ENCODE measurements around the gene ANKRD28. TPM values are rescaled to one million over a fixed set of nuclear protein-coding genes. Genes with fewer than 3 reads are reported as not detected.

ANKRD28 gene
- total and polyA plus RNA-seq, 9 of the 15 experiments (the other 6 are each of a cell fraction or from before 2014, with no cell fraction given): 11.7 to 66.0 (median 36.7) TPM

DNA sequence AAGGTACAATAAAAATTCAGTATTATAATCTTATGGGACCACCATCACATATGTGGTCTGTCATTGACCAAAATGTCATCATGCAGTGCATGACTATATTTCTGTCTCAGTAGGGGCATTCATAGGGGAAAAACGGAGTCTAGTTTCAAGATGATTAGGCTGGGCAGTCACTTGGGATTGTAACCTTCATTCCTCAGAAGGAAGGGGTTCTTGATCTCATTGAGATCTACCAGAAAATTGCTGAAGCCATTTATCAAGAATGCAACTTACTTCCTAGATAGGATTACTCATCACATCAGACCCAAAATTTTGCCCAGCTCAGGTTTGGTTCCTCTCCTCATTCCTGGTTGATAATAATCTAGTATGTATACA is 158.9 kb downstream of the ANKRD28 start:
- H3K27me3 ChIP-seq (ENCODE audit: control insufficient read depth in 2 of 2, insufficient read depth in 2 of 2, low read length in 2 of 2): peaks cover 0 to 15% of the 10 kb centered on the region in 2 experiments; a peak in 2 of 5 replicates
- no peak overlapping the region for H3K27ac ChIP-seq (ENCODE audit: extremely low read depth, low read depth, low read length)
- WGBS (ENCODE audit: insufficient coverage, low coverage, missing lambda C conversion rate): 12% methylated on average over 1 of the region's 1 CpG
- no peak overlapping the region for H2AFZ ChIP-seq (ENCODE audit: low read depth, low read length)
- no peaks in the 10 kb centered on the region for H3K9me3 ChIP-seq (replicated peaks; ENCODE audit: control insufficient read depth, insufficient read depth, low read depth, low read length)
- H3K9ac ChIP-seq (ENCODE audit: insufficient read depth in 1 of 2, low read depth in 2 of 2, low read length in 2 of 2): no peak overlapping the region
- H3K4me2 ChIP-seq (ENCODE audit: insufficient read depth, low read length): no peak overlapping the region
- FAIRE-seq: no peak
- no peak overlapping the region for H3K4me3 ChIP-seq
- in situ Hi-C loops (cut with MboI): loop anchor here (25.0 kb wide), 1 partner anchor 898 kb away; no protein-coding TSS in a partner anchor
- no peak for TF ChIP-seq ARHGAP35 (IDR thresholded peaks at IDR 0.05; ENCODE audit: partially characterized antibody)
- TF ChIP-seq, protein P1, sequence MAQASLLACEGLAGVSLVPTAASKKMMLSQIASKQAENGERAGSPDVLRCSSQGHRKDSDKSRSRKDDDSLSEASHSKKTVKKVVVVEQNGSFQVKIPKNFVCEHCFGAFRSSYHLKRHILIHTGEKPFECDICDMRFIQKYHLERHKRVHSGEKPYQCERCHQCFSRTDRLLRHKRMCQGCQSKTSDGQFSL (CRISPR knock-in tag; IDR thresholded peaks at IDR 0.05): no peak
- TF ChIP-seq, protein P1 (tag; IDR thresholded peaks at IDR 0.05): no peak
- no peak for TF ChIP-seq MAFF (IDR thresholded peaks at IDR 0.05; ENCODE audit: low read length)
- TF ChIP-seq, protein P2, sequence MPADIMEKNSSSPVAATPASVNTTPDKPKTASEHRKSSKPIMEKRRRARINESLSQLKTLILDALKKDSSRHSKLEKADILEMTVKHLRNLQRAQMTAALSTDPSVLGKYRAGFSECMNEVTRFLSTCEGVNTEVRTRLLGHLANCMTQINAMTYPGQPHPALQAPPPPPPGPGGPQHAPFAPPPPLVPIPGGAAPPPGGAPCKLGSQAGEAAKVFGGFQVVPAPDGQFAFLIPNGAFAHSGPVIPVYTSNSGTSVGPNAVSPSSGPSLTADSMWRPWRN (IDR thresholded peaks at IDR 0.05; ENCODE audit: low read depth): no peak
- no peak for TF ChIP-seq NR3C1 (CRISPR knock-in tag; IDR thresholded peaks at IDR 0.05)
- no peak for TF ChIP-seq PCBP1 (IDR thresholded peaks at IDR 0.05; ENCODE audit: low read depth, low read length, poor library complexity, severe bottlenecking)
- no peak for TF ChIP-seq KAT7 (CRISPR knock-in tag; IDR thresholded peaks at IDR 0.05; ENCODE audit: borderline replicate concordance)
- TF ChIP-seq, protein P3, sequence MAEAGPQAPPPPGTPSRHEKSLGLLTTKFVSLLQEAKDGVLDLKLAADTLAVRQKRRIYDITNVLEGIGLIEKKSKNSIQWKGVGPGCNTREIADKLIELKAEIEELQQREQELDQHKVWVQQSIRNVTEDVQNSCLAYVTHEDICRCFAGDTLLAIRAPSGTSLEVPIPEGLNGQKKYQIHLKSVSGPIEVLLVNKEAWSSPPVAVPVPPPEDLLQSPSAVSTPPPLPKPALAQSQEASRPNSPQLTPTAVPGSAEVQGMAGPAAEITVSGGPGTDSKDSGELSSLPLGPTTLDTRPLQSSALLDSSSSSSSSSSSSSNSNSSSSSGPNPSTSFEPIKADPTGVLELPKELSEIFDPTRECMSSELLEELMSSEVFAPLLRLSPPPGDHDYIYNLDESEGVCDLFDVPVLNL (CRISPR knock-in tag; IDR thresholded peaks at IDR 0.05; ENCODE audit: low read depth): no peak
- TF ChIP-seq, protein P4, sequence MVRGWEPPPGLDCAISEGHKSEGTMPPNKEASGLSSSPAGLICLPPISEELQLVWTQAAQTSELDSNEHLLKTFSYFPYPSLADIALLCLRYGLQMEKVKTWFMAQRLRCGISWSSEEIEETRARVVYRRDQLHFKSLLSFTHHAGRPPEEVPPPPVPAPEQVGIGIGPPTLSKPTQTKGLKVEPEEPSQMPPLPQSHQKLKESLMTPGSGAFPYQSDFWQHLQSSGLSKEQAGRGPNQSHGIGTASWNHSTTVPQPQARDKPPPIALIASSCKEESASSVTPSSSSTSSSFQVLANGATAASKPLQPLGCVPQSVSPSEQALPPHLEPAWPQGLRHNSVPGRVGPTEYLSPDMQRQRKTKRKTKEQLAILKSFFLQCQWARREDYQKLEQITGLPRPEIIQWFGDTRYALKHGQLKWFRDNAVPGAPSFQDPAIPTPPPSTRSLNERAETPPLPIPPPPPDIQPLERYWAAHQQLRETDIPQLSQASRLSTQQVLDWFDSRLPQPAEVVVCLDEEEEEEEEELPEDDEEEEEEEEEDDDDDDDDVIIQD (CRISPR knock-in tag; IDR thresholded peaks at IDR 0.05): no peak
- ChIA-PET CTCF (ENCODE audit: low intra/inter-chr PET ratio) (no interaction called here), POLR2A (no interaction called here)
- intact Hi-C loops (cut with micrococcal nuclease): loop anchor here (10.0 kb wide), 3 partner anchors 336 to 906 kb away; partner anchors contain the start of gene CAPN7
- no peaks in the 10 kb centered on the region for H3K36me3 ChIP-seq (ENCODE audit: control insufficient read depth, insufficient read depth, low read length)
- H4K20me1 ChIP-seq (replicated peaks; ENCODE audit: control insufficient read depth, insufficient read depth, low read length): no peaks in the 10 kb centered on the region
- H3K9me1 ChIP-seq (ENCODE audit: control insufficient read depth, insufficient read depth, low read length): no peaks in the 10 kb centered on the region
- DNase-seq (ENCODE audit: extremely low read depth in 1 of 4, low spot score in 3 of 4): no peak
- no TSS peak for BruUV-seq (replicated peaks)
- ATAC-seq: no peak
- no peaks in the 10 kb centered on the region for H3K4me1 ChIP-seq (replicated peaks in 1 of 2; ENCODE audit: control insufficient read depth in 2 of 2, insufficient read depth in 2 of 2, low read length in 2 of 2)
- H3K79me2 ChIP-seq (ENCODE audit: control insufficient read depth, insufficient read depth, low read length): no peaks in the 10 kb centered on the region

All from K562 (cell line).